Neutrophil (primary cell): ENCODE measurements around the gene EML6.

Experiments used
- H3K27ac ChIP-seq: fragments of 200-600 bp; sonication (generic); 2 replicates; pipeline ENCODE4 v1.5.1; 2016; ENCODE audit warnings: mild to moderate bottlenecking, moderate library complexity
- H3K27me3 ChIP-seq: fragments of 200-600 bp; sonication (generic); 2 replicates; pipeline ENCODE4 v1.6.0; 2016; ENCODE audit warnings: mild to moderate bottlenecking
- H3K36me3 ChIP-seq: fragments of 200-600 bp; sonication (generic); 2 replicates; pipeline ENCODE4 v1.5.1; 2017
- H3K4me1 ChIP-seq, 2 experiments: fragments of 200-600 bp in 1 of 2; sonication (generic) in 1 of 2; 1 replicate in 1 of 2; 2 replicates in 1 of 2; pipeline versions ENCODE4 v1.5.1 to v1.6.1; 2013 to 2016; ENCODE audit warnings: low read depth in 1 of 2, low read length in 1 of 2, mild to moderate bottlenecking in 1 of 2, moderate library complexity in 1 of 2; ENCODE audit not compliant: control insufficient read depth in 1 of 2, insufficient read depth in 1 of 2
- H3K4me3 ChIP-seq, 2 experiments: fragments of 200-600 bp in 1 of 2; sonication (generic) in 1 of 2; 1 replicate in 1 of 2; 2 replicates in 1 of 2; pipeline ENCODE4 v1.5.1; 2013 to 2016; ENCODE audit warnings: low read depth in 1 of 2, low read length in 1 of 2, mild to moderate bottlenecking in 1 of 2, moderate library complexity in 1 of 2
- H3K9me3 ChIP-seq: fragments of 200-600 bp; sonication (generic); 2 replicates; pipeline ENCODE4 v1.5.1; 2016
- TF ChIP-seq, protein P1 (sequence below): fragments of 200-600 bp; sonication (generic); IDR thresholded peaks from 2 replicates; pipeline ENCODE4 v1.5.1; 2016; ENCODE audit warnings: antibody characterized with exemption

EML6 gene

GRCh38 chr2:54964271-54964670 lies 240.8 kb downstream of the EML6 start:
- Histone ChIP-seq H3K4me3 (no peak overlapping the region), H3K4me1 (no peaks in the 10 kb centered on the region), H3K27ac (no peak overlapping the region), H3K36me3 (peaks cover 18% of the 10 kb centered on the region), H3K27me3 (no peaks in the 10 kb centered on the region), H3K9me3 (no peaks in the 10 kb centered on the region)
- TF ChIP-seq, protein P1, sequence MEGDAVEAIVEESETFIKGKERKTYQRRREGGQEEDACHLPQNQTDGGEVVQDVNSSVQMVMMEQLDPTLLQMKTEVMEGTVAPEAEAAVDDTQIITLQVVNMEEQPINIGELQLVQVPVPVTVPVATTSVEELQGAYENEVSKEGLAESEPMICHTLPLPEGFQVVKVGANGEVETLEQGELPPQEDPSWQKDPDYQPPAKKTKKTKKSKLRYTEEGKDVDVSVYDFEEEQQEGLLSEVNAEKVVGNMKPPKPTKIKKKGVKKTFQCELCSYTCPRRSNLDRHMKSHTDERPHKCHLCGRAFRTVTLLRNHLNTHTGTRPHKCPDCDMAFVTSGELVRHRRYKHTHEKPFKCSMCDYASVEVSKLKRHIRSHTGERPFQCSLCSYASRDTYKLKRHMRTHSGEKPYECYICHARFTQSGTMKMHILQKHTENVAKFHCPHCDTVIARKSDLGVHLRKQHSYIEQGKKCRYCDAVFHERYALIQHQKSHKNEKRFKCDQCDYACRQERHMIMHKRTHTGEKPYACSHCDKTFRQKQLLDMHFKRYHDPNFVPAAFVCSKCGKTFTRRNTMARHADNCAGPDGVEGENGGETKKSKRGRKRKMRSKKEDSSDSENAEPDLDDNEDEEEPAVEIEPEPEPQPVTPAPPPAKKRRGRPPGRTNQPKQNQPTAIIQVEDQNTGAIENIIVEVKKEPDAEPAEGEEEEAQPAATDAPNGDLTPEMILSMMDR = no peak

GRCh38 chr2:54964816-54965215 lies 241.4 kb downstream of the EML6 start:
- Histone ChIP-seq H3K9me3 (no peaks in the 10 kb centered on the region), H3K36me3 (peaks cover 23% of the 10 kb centered on the region), H3K27me3 (no peaks in the 10 kb centered on the region), H3K4me3 (no peak overlapping the region), H3K4me1 (no peaks in the 10 kb centered on the region), H3K27ac (no peak overlapping the region)
- TF ChIP-seq, protein P1 = no peak

DNA sequence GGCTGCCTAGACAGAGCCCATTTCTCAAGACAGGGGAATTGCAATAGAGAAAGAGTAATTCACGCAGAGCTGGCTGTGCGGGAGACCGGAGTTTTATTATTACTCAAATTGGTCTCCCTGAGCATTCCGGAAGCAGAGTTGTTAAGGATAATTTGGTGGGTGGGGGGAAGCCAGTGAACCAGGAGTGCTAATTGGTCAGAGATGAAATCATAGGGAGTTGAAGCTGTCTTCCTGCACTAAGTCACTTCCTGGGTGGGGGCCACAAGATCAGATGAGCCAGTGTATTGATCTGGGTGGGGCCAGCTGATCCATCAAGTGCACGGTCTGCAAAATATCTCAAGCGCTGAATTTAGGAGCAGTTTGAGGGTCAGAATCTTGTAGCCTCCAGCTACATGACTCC lies 242.0 kb downstream of the EML6 start:
- no peaks in the 10 kb centered on the region for H3K27me3 ChIP-seq
- peaks cover 30% of the 10 kb centered on the region for H3K36me3 ChIP-seq
- no peaks in the 10 kb centered on the region for H3K4me1 ChIP-seq
- no peaks in the 10 kb centered on the region for H3K9me3 ChIP-seq
- H3K27ac ChIP-seq = no peak overlapping the region
- TF ChIP-seq, protein P1 = no peak
- no peak overlapping the region for H3K4me3 ChIP-seq

GRCh38 chr2:54966165-54966832 lies 242.8 kb downstream of the EML6 start:
- TF ChIP-seq, protein P1 = no peak
- Histone ChIP-seq H3K4me1 (no peaks in the 10 kb centered on the region), H3K27me3 (no peaks in the 10 kb centered on the region), H3K27ac (no peak overlapping the region), H3K4me3 (no peak overlapping the region), H3K36me3 (peaks cover 38% of the 10 kb centered on the region), H3K9me3 (no peaks in the 10 kb centered on the region)

DNA sequence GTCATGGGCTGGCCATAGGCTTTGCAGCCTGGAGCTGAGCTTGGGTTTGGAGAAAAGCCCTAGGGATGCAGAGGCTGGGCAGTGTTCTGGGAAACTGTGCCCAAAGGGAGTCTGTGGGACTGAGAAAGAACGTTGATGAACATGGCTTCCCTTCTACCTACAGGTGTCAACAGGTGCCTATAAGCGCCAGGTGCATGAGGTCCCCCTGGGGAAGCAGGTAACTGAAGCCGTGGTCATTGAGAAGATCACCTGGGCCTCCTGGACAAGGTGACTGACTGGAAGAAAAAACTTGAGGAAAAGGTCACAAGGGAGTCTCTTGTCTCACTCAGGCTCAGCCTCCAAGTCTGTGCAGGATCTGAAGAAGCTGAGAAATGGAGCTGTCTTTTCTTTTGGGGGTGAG lies 243.4 kb downstream of the EML6 start:
- H3K27ac ChIP-seq = no peak overlapping the region
- TF ChIP-seq, protein P1 = no peak
- no peaks in the 10 kb centered on the region for H3K27me3 ChIP-seq
- no peaks in the 10 kb centered on the region for H3K9me3 ChIP-seq
- peaks cover 44% of the 10 kb centered on the region for H3K36me3 ChIP-seq
- no peak overlapping the region for H3K4me3 ChIP-seq
- no peaks in the 10 kb centered on the region for H3K4me1 ChIP-seq
